Inflammatory macrophage (primary cell): ENCODE measurements around the gene POLR3GL.
"Not testable (repeated sequence)": the region's sequence is repeated elsewhere in the genome, so short reads cannot be mapped to it uniquely, and the experiment has no call there.

Source experiments
- DNase-seq, 2 donors: peaks; one replicate each; pipeline ENCODE4 v3.0.0-alpha.2; 2020 to 2022

The POLR3GL gene

GRCh38 chr1:146021050-146021445 lies 56.6 kb downstream of the POLR3GL start:
- no peak for DNase-seq

GRCh38 chr1:146021622-146022402 lies 57.3 kb downstream of the POLR3GL start, which contains the start of gene HJV:
HJV (minus strand) TSS chr1:146021735; CDS start chr1:146020231, 1,504 bp downstream.
- no peak for DNase-seq

GRCh38 chr1:146022403-146023127 lies 58.1 kb downstream of the POLR3GL start:
- DNase-seq: no peak

GRCh38 chr1:146025787-146026495 lies 61.5 kb downstream of the POLR3GL start:
- not testable (repeated sequence) for DNase-seq

GRCh38 chr1:146026650-146027049 lies 62.2 kb downstream of the POLR3GL start:
- DNase-seq: not testable (repeated sequence)
